Activated CD4-positive, alpha-beta T cell treated with anti-CD3 and anti-CD28 coated beads, Interleukin-2, amount 50 U/mL, for 48 hours (primary cell): Measurements from ENCODE around the gene SLC22A12.
"Not testable (repeated sequence)": the region's sequence is repeated elsewhere in the genome, so short reads cannot be mapped to it uniquely, and the experiment has no call there.

Experiments used
- DNase-seq, 2 experiments: peaks; one replicate each; pipeline ENCODE4 v3.0.0-alpha.2; 2020

SLC22A12 gene

GRCh38 chr11:64591257-64592233, 525 bp downstream of the SLC22A12 start:
- no peak for DNase-seq

- DNase-seq, result no peak
Observed at GRCh38 chr11:64592234-64592615, 1.2 kb downstream of the SLC22A12 start.

GRCh38 chr11:64592656-64593055, 1.6 kb downstream of the SLC22A12 start:
- no peak for DNase-seq

- no peak for DNase-seq
Observed at GRCh38 chr11:64593156-64594105, 2.4 kb downstream of the SLC22A12 start.

- no peak for DNase-seq
Observed at GRCh38 chr11:64594159-64594939, 3.3 kb downstream of the SLC22A12 start.

- not testable (repeated sequence) for DNase-seq
Observed at GRCh38 chr11:64595922-64596321, 4.9 kb downstream of the SLC22A12 start.

- DNase-seq, result no peak
Observed at GRCh38 chr11:64597671-64598101, 6.7 kb downstream of the SLC22A12 start.

GRCh38 chr11:64598106-64598796, 7.2 kb downstream of the SLC22A12 start:
- DNase-seq, result no peak

GRCh38 chr11:64598797-64599697, 8.0 kb downstream of the SLC22A12 start:
- DNase-seq, result no peak

GRCh38 chr11:64599698-64600211, 8.7 kb downstream of the SLC22A12 start:
- DNase-seq, result no peak

GRCh38 chr11:64600281-64600992, 9.4 kb downstream of the SLC22A12 start:
- no peak for DNase-seq

- DNase-seq, result no peak
Observed at GRCh38 chr11:64601605-64602465, 10.8 kb downstream of the SLC22A12 start.

GRCh38 chr11:64602466-64603070, 11.5 kb downstream of the SLC22A12 start:
- no peak for DNase-seq

GRCh38 chr11:64603411-64604110, 12.5 kb downstream of the SLC22A12 start:
- DNase-seq, result no peak

GRCh38 chr11:64604458-64605243, 13.6 kb downstream of the SLC22A12 start:
- DNase-seq, result no peak

- no peak for DNase-seq
Observed at GRCh38 chr11:64605244-64605560, 14.2 kb downstream of the SLC22A12 start.
